AG04450 (cell line): ENCODE results near the gene OR5AP2. TPM values are rescaled to one million over a fixed set of nuclear protein-coding genes. Genes with fewer than 3 reads are reported as not detected.
"Not testable (repeated sequence)": the region's sequence is repeated elsewhere in the genome, so short reads cannot be mapped to it uniquely, and the experiment has no call there.

Experiments
- CTCF ChIA-PET: fragments of 300-600, 350-600 bp; formaldehyde crosslinking; extraction: SDS; loops from one replicate; lab custom pipeline; 2022; ENCODE audit warnings: antibody characterized with exemption, inconsistent platforms; lab: Charles Lee
- POLR2A ChIA-PET: fragments of 350-600 bp; formaldehyde crosslinking; extraction: SDS; loops from one replicate; lab custom pipeline; 2021; ENCODE audit warnings: antibody characterized with exemption, inconsistent platforms; lab: Yijun Ruan, JAX
- DNase-seq: peaks from one replicate; pipeline ENCODE4 v3.0.0-alpha.2; 2011; ENCODE audit warnings: low read depth, low spot score
- H3K27ac ChIP-seq: one replicate; pipeline ENCODE4 v1.5.1; 2012; ENCODE audit warnings: low read depth, low read length, control low read depth
- H3K27me3 ChIP-seq: one replicate; pipeline ENCODE4 v1.6.0; 2012; ENCODE audit warnings: low read length; ENCODE audit not compliant: control insufficient read depth, insufficient read depth
- H3K4me3 ChIP-seq: 2 replicates; pipeline ENCODE4 v1.5.1; 2011; ENCODE audit warnings: mild to moderate bottlenecking, low read depth, low read length, control low read depth
- H3K9me3 ChIP-seq: 2 replicates; pipeline ENCODE4 v1.5.1; 2012; ENCODE audit warnings: low read length; ENCODE audit not compliant: control insufficient read depth, insufficient read depth
- polyA minus RNA-seq: library from RNA; depleted of rRNA, polyadenylated mRNA; stranded (reverse); fragments of >200 nt; gene quantifications from 2 replicates; pipeline ENCODE4 v1.2.3, GENCODE V29; 2011; rRNA and poly(A)+ RNA removed
- polyA plus RNA-seq: library from polyadenylated mRNA; depleted of rRNA; stranded (reverse); fragments of >200 nt; gene quantifications from 2 replicates; pipeline ENCODE4 v1.2.3, GENCODE V29; 2011; rRNA removed
- TF ChIP-seq, protein P1 (sequence below): IDR thresholded peaks from 2 replicates; pipeline ENCODE4 v1.5.1; 2011; ENCODE audit warnings: low read depth, low read length, control low read depth, inconsistent platforms

Gene OR5AP2
- polyA plus RNA-seq, result not detected in 2 replicates
- polyA minus RNA-seq, result not detected in 2 replicates

DNA sequence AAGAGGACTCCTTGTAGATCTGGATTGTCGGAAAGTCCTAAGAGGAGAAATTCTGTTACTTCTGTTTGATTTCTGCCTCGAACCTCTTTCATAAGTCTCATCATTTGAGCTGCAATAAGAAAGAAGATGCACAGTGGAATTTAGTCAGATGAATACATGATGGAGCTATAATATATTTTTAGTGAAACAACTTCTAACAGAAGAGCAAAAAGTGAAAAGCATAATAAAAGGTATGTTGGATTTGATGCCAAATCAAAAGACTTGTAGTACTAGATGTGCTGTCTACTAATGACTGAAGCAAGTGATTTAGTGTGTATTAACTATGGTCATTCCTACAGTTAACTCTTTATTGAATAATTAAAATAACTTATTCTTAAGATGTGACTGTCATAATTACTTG is at the start of gene OR5AP2:
TSS of gene OR5AP2 (minus strand) at position 101 of the 400 bp plus-strand sequence. CDS start at position 101, 0 bp downstream.
- POLR2A ChIA-PET, result no interaction called here
- Histone ChIP-seq H3K27me3 (no peaks in the 10 kb centered on the region), H3K9me3 (peaks cover 8% of the 10 kb centered on the region), H3K27ac (no peak within 1 kb of the TSS), H3K4me3 (no peak within 1 kb of the TSS)
- DNase-seq, result no peak
- CTCF ChIA-PET, result interaction anchor here (0.6 kb wide), 1 partner anchor 949 kb away, joined by 6 read pairs; no protein-coding TSS in a partner anchor
- TF ChIP-seq, protein P1, sequence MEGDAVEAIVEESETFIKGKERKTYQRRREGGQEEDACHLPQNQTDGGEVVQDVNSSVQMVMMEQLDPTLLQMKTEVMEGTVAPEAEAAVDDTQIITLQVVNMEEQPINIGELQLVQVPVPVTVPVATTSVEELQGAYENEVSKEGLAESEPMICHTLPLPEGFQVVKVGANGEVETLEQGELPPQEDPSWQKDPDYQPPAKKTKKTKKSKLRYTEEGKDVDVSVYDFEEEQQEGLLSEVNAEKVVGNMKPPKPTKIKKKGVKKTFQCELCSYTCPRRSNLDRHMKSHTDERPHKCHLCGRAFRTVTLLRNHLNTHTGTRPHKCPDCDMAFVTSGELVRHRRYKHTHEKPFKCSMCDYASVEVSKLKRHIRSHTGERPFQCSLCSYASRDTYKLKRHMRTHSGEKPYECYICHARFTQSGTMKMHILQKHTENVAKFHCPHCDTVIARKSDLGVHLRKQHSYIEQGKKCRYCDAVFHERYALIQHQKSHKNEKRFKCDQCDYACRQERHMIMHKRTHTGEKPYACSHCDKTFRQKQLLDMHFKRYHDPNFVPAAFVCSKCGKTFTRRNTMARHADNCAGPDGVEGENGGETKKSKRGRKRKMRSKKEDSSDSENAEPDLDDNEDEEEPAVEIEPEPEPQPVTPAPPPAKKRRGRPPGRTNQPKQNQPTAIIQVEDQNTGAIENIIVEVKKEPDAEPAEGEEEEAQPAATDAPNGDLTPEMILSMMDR, result no peak

DNA sequence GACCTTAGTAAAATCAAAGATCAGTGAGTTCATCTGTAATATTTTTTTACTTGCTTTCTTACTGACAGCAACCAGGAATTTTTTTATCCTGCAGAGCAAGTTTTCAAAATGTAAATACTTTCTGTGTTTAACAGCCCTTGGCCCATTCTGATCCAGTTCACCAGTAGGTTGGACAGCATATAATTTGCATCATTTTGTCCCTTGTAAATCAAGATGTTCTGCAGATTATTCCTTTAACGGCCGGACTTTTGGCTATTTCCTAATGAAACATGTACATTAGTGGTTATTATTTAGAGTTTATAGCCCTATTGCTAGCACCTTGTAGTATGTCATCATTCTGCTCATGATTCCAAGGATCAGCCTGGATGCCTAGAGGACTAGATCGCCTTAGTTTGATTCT is 48.9 kb upstream of the OR5AP2 start:
- H3K27me3 ChIP-seq, H3K27ac ChIP-seq, DNase-seq, H3K4me3 ChIP-seq, H3K9me3 ChIP-seq, POLR2A ChIA-PET, CTCF ChIA-PET: not testable (repeated sequence)

DNA sequence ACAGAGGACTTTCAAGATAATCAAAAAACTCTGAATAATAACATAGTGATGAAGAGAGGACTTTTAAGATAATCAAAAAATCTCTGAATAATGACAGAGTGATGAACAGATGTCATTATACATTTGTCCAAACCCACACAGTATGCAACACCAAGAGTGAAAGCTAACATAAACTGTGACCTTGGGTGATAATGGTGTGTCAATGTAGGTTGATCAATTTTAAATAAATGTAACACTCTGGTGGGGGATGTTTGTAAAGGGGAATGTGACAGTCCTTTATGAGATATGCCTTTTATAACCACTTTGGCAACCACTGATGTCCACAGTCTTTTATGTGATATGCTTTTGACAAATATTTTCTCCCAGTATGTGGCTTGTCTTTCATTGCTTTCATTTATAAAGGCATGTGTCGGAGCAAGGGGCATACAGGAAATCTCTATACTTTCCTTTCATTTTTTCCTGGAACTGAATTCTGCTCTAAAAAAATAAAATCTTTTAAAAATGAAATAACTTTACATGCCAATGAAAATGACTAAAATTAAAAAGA is 46.4 kb upstream of the OR5AP2 start:
- CTCF ChIA-PET, result no interaction called here
- TF ChIP-seq, protein P1, result no peak
- no peak overlapping the region for H3K4me3 ChIP-seq
- DNase-seq, result no peak
- POLR2A ChIA-PET, result no interaction called here
- H3K9me3 ChIP-seq, result peaks cover 6% of the 10 kb centered on the region
- no peak overlapping the region for H3K27ac ChIP-seq
- H3K27me3 ChIP-seq, result no peaks in the 10 kb centered on the region

DNA sequence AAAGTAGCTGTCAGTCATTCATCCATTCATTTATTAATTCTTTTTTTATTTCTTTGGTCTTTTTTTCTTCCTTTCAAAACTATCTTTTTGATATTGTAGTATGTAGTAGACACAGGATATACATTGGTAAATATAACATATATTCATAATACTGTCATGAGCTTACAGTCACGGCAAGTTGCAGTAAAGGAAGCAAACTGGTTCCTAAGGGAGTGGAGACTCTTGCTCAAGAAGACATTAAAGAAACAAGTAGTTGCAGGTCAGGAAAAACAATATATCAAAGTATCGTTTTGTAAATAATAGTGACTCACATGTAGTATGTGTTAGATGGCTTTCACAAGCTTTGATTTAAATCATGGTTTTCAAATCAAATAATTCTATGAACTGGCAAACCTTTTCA is 28.7 kb upstream of the OR5AP2 start:
- ChIA-PET CTCF (no interaction called here), POLR2A (no interaction called here)
- DNase-seq, result no peak
- Histone ChIP-seq H3K9me3 (peaks cover 3% of the 10 kb centered on the region; the same call in 1 of the 2 replicates), H3K4me3 (no peak overlapping the region), H3K27me3 (no peaks in the 10 kb centered on the region), H3K27ac (no peak overlapping the region)
- TF ChIP-seq, protein P1, result no peak

DNA sequence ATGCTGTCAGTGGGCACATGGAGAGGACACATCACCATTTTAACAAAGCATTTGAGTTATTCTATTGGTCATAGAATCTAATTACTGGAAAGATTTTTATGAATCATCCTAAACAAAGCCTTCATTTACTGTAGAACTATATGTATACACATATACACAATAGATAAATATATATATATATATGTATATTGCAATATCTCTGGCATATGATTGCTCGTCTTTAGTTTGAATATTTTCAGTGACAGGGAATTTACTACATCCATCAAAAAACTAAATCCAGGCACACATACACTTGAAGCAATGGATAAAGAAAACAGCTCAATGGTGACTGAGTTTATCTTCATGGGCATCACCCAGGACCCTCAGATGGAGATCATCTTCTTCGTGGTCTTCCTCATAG is 21.1 kb upstream of the OR5AP2 start, which contains the start of gene OR5AR1:
TSS of gene OR5AR1 (plus strand) at position 301 of the 400 bp plus-strand sequence. CDS start at position 301, 0 bp downstream.
- ChIA-PET POLR2A (no interaction called here), CTCF (no interaction called here)
- TF ChIP-seq, protein P1, result no peak
- Histone ChIP-seq H3K27me3 (no peaks in the 10 kb centered on the region), H3K27ac (no peak within 1 kb of the TSS), H3K4me3 (no peak within 1 kb of the TSS), H3K9me3 (peaks cover 7% of the 10 kb centered on the region)
- no peak for DNase-seq
